ENCODE data around the gene CADM2. TPM values are rescaled to one million over a fixed set of nuclear protein-coding genes. Genes with fewer than 3 reads are reported as not detected.
A peak's percentile ranks its signal among the peaks of the same experiment; 100 is the strongest.

The CADM2 gene
- total RNA-seq, 1 donor from 2014 or later, result 2.9 TPM

- DNase-seq (ENCODE audit: low read depth) (no peak), FAIRE-seq (no peak)
- Mint-ChIP-seq H3K27ac (ENCODE audit: unreplicated experiment) (no peak overlapping the region), H3K9me3 (ENCODE audit: unreplicated experiment) (no peaks in the 10 kb centered on the region), H3K4me3 (ENCODE audit: unreplicated experiment) (peak overlapping the region; percentile 76), H3K4me1 (ENCODE audit: low read depth, unreplicated experiment) (peaks cover 28% of the 10 kb centered on the region), H3K36me3 (ENCODE audit: low read depth, unreplicated experiment) (no peaks in the 10 kb centered on the region), H3K27me3 (ENCODE audit: low read depth, unreplicated experiment) (peaks cover 11% of the 10 kb centered on the region)
- no peaks in the 10 kb centered on the region for H3K36me3 ChIP-seq (ENCODE audit: insufficient read depth, low read length)
- TF ChIP-seq CTCF (IDR thresholded peaks at IDR 0.05; ENCODE audit: insufficient read depth, low read depth, low read length), result no peak
- no peak for TF ChIP-seq EZH2 (IDR thresholded peaks at IDR 0.05; ENCODE audit: insufficient read depth, low read length)
- no peaks in the 10 kb centered on the region for H3K9me3 ChIP-seq (ENCODE audit: insufficient read depth, low read depth, low read length)
- H3K9ac ChIP-seq (ENCODE audit: low read length), result no peak overlapping the region
- H3K4me3 ChIP-seq (ENCODE audit: insufficient read depth, low read depth, low read length), result peak overlapping the region; percentile 46
- H3K4me2 ChIP-seq (ENCODE audit: low read length), result peak overlapping the region; percentile 81
- H2AFZ ChIP-seq (ENCODE audit: low read depth, low read length), result peak overlapping the region; percentile 62
- H3K27me3 ChIP-seq (ENCODE audit: insufficient read depth, low read length), result peaks cover 29% of the 10 kb centered on the region
- H4K20me1 ChIP-seq (ENCODE audit: insufficient read depth, low read length), result no peaks in the 10 kb centered on the region
- H3K4me1 ChIP-seq (ENCODE audit: insufficient read depth, low read length), result peaks cover 4% of the 10 kb centered on the region
- no peak overlapping the region for H3K27ac ChIP-seq (ENCODE audit: low read depth, low read length)
- H3K79me2 ChIP-seq (ENCODE audit: insufficient read depth, low read length), result no peaks in the 10 kb centered on the region
These were observed 2.9 kb downstream of the CADM2 start for GRCh38 chr3:84961521-84962255.

- no peak for FAIRE-seq
These were observed 3.6 kb downstream of the CADM2 start for GRCh38 chr3:84962415-84962814.

More at GRCh38 chr3:84962415-84962814, 3.6 kb downstream of the CADM2 start:
- H4K20me1 ChIP-seq (ENCODE audit: insufficient read depth, low read length), result no peaks in the 10 kb centered on the region
- H3K9me3 ChIP-seq (ENCODE audit: insufficient read depth, low read depth, low read length), result no peaks in the 10 kb centered on the region
- no peaks in the 10 kb centered on the region for H3K79me2 ChIP-seq (ENCODE audit: insufficient read depth, low read length)
- H3K4me3 ChIP-seq (ENCODE audit: insufficient read depth, low read depth, low read length), result no peak overlapping the region
- H2AFZ ChIP-seq (ENCODE audit: low read depth, low read length), result no peak overlapping the region
- H3K36me3 Mint-ChIP-seq (ENCODE audit: low read depth, unreplicated experiment), result no peaks in the 10 kb centered on the region
- TF ChIP-seq CTCF (IDR thresholded peaks at IDR 0.05; ENCODE audit: insufficient read depth, low read depth, low read length) (no peak), EZH2 (IDR thresholded peaks at IDR 0.05; ENCODE audit: insufficient read depth, low read length) (no peak)
- no peak for DNase-seq (ENCODE audit: low read depth)
- H3K9ac ChIP-seq (ENCODE audit: low read length), result no peak overlapping the region
- peaks cover 4% of the 10 kb centered on the region for H3K4me1 ChIP-seq (ENCODE audit: insufficient read depth, low read length)
- no peak overlapping the region for H3K27ac ChIP-seq (ENCODE audit: low read depth, low read length)
- peaks cover 28% of the 10 kb centered on the region for H3K4me1 Mint-ChIP-seq (ENCODE audit: low read depth, unreplicated experiment)
- H3K36me3 ChIP-seq (ENCODE audit: insufficient read depth, low read length), result no peaks in the 10 kb centered on the region
- no peak overlapping the region for H3K4me3 Mint-ChIP-seq (ENCODE audit: unreplicated experiment)
- no peaks in the 10 kb centered on the region for H3K9me3 Mint-ChIP-seq (ENCODE audit: unreplicated experiment)
- peaks cover 26% of the 10 kb centered on the region for H3K27me3 ChIP-seq (ENCODE audit: insufficient read depth, low read length)
- H3K4me2 ChIP-seq (ENCODE audit: low read length), result no peak overlapping the region
- peaks cover 9% of the 10 kb centered on the region for H3K27me3 Mint-ChIP-seq (ENCODE audit: low read depth, unreplicated experiment)
- no peak overlapping the region for H3K27ac Mint-ChIP-seq (ENCODE audit: unreplicated experiment)
